GM19193 (cell line): ENCODE data around the gene EGFLAM.

Experiments
- POLR2A ChIP-seq: IDR thresholded peaks from 4 replicates; pipeline ENCODE4 v1.6.1; 2011; ENCODE audit not compliant: insufficient read depth, insufficient read length; ENCODE audit errors: extremely low read depth

EGFLAM gene

DNA sequence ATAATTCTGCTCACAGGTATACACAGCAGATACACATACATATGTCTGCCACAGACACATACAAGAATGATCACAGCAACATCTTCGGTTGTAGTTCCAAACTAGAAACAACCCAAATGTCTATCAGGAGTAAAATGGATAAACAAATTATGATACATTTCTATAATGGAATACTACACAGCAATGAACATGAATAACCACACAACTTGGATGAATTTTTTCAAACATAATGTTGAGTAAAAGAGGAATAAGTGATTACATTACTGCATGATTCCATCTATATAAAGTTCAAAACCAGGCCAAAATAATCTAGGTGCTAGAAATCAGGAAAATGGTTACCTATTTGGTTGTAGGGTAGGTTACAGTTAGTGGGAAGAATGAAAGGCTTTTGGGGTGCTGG lies 4.6 kb upstream of the EGFLAM start:
- TF ChIP-seq POLR2A, result no peak

DNA sequence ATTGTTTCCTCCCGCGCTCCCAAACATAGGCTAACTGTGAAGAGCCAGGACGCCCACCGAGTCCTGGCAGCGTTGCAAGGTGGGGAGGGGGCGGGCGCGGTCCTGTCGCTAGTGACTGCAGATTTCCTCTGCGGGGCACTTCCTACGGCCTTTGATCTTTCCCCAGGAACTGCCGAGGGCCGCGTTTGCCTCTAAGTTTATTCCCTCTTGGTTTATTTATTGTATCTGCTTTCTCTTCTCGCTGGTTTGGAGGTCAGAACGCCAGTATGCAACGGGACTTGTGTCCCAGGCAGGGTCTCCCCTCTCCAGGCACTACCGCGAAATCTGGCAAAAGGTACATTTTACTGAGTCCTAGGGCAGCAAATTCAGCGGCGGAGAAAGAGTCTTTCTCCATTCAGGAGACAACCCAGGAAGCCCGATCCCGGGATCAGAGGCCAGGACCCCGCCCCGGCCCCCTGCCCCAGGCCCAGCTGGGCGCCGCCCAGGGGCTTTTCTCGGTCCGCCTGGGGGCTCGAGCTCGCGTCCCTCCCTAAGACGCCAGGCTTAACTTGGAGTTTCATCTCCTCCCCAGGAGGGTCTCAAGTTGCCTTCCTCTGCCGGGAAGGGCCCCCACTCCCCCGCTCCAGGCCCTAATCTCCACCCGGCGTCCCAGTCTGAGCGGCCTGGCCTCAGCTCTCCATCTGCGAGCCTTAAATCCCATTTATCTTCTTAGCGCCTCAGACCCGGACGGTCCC lies 884 bp upstream of the EGFLAM start:
- no peak for TF ChIP-seq POLR2A

DNA sequence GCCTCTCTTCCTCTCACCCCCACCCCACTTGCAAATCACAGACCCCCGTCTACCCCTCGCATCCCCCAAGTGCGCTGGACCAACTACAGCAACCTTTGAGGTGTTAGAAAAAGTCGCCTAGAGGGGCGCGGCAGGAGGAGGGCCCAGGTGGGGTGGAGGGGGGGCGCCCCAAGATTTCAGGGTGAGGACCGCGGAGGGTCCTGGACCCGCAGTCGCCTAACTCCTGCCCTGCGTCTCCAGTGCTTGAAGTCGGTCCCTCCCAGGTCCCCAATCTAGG lies 379 bp upstream of the EGFLAM start:
- no peak for TF ChIP-seq POLR2A

DNA sequence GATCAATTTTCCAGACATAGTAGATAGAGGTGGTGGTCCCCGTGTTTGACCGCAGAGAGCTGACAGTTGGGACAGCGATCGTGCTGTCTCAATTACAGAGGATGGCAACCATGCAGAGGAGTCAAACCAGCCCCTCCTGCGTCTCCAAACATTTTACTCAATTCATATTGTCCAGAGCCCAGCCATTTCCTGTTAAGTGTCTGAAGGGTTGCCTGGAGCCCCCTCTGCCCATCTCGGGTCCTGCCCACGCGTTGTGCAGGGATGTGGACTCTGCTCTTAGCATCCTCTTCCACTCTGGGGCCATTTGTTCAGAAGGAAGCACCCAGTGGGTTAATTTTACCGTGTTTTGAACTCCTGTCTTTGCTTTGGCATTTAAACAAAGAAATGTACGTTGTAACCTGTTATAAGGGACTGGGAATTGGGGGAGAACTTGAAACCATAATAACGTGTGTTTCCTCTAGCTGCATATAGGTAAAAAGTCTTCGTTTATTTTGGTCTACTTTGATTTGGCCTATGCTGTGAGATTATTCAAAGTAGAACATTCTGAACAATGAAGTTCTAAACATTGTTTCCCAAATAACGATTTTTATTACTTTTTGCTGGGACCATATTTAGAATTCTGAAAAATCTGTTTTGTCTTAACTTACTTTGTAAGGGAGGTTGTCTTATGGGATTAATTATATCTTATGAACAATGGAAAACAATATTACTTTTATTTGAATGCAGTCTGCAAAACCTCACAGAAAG lies 876 bp downstream of the EGFLAM start:
- TF ChIP-seq POLR2A, result no peak

DNA sequence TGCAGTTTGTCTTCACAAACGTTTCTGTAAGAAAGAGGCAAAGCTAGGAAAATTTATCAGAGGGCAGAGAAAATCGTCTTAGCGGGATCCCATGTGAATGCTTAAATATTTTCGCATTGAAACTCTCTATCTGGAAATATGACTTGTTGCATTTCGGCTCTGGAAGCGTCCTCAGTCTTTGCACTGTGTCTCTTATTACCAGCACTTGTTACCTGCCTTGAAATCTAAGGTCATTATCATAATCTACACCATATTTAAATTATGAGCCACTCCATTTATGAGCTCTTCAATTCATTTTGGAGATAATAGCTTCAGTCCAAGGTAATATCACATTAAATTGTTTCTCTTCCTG lies 1.4 kb downstream of the EGFLAM start:
- no peak for TF ChIP-seq POLR2A

DNA sequence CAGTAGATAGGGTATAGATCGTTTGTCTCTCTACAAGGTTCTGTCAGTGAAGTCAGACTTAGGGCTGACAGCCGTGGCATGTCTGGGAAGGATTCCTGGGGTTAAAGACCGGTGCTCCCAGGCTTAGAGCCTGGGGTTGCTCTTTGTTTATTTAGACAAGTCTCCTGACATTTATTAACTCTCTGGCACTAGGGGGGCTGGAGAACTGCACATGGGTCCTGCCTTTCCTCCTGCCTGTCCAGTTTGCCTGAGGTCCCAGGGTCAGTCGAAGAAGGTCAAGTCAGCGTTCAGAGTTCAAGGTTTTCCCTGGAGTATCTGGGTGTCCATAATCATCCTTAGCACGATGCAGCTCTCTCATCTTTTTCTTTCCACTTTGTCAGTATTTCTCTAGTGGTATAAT lies 5.6 kb downstream of the EGFLAM start:
- TF ChIP-seq POLR2A, result no peak

DNA sequence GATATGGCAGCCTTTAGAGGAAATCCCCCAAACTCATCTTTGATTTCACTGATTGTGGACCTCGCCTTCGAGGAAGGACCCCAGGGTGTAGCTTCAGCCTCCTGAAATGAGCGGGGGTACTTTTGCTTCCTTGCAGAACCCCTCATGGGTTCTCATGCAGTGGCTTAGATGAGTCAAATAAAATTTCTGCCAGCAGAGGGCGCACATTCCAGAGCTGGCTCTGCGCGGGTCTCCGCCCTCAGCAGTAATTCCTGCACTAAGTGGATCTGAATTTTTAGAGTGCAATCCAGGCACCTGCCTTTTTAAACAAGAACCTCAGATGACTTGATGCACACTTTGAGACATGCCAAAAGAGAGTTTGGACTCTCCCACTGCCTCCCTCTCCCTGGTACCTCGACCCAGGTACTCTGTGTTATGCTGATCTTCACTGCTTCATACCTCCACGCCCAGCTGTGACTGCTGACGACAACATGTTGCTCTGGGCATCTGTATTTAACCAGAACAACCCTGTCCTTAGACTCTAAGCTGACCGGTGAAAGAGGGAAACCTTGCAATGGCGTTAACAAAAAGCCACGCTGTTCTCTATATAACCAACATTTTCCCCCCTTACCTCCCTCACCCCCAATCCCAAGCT lies 7.3 kb downstream of the EGFLAM start:
- no peak for TF ChIP-seq POLR2A

DNA sequence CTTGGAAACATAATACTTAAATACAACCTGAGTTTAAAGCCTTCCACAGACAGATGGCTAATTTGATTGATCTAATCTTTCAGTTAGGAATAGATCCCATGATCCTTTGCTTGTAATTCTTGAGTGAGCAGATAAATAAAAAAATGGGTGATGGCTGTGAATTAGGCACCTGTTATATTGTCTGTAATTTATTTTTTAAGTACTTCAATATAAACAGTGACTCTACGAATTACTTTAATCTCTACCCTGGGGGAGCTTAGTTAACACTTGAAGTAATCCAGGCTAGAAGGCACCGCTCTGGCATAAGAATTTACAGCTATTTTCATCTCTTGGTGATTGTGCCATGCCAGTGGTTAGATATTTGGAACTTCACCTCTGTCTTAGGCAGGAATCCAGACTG lies 9.0 kb downstream of the EGFLAM start:
- TF ChIP-seq POLR2A, result no peak

DNA sequence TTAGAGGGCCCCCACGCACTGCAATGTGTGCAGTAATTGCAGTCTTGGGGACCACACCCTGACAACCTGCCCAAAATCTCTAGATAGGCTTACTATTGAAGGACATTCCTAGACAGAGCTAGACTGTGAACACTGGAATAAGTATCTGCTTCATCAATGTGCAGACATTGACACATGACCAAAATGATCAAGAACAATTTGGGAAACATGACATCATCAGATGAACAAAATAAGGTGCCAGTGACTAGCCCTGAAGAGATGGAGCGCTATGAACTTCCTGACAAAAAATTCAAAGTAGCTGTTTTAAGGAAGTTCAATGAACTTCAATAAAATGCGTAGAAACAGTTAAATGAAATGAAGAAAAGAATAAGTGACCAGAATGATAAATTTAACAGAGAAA lies 15.3 kb downstream of the EGFLAM start:
- TF ChIP-seq POLR2A, result no peak

DNA sequence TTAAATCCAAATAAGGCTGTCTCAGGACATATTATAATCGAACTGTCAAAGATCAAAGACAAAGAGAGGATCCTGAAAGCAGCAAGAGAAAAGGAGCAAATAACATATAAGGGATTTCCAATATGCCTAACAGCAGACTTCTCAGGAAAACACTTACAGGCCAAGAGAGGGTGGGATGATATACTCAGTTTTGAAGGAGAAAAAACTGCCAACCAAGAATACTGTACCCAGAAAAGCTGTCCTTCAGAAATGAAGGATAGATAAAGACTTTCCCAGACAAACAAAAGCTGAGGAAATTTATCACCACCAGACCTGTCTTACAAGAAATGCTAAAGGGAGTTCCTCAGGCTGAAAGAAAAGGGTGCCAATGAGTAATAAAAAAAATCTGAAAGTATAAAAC lies 16.0 kb downstream of the EGFLAM start:
- no peak for TF ChIP-seq POLR2A

DNA sequence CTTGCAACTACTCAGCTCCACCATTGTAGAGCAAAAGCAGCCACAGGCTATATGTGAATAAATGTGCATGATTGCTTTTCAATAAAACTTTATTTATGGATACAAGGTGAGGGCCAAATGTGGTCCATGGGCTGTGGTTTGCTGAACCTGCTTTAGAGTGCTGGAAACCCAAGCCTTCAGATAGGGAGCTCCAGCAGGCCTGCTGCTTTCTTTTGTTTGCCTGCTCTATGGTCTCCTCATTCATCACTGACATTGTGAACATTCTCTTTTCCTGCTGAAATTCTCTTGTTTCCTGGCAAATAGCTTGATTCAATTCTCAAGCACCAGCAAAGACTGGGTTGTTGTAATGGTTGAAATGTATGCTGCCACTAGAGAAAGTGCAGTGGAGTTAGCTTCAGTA lies 26.0 kb downstream of the EGFLAM start:
- no peak for TF ChIP-seq POLR2A

DNA sequence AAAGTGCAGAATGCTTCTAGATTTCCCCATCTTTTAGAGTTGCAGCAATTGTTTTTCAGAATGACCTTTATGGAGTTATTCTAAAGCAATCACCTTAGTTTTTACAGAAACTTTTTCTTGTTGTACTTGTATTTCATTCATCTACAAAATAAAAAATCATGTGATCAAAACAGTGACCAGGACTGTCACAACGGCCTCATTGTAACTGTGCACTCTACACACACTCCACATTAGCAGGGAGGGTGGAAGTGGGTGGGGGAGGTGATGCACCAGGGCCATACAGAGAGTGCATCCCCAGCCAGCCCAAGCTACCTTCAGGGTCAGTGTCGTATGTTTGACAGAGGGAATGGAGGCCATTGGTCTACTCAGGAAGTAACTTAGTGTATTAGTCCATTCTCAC lies 26.9 kb downstream of the EGFLAM start:
- no peak for TF ChIP-seq POLR2A

DNA sequence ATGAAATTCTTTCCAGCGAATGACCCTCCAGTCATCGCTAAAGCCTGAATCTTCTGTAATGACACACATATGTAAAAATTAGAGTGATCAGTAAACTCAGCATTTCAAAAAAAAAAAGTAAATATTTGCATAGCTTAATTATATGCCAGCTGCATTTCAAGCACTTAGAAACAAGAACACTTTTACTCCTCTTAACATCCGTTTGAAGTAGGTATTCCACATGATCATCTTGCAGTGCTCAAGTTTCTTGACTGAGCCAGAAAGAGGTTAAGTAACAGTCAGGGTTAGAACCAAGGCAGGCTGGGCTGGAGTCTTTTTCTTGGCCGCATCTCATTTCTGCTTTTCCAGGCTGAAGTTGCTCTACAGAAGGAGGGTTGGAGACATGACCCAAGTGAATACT lies 27.6 kb downstream of the EGFLAM start:
- no peak for TF ChIP-seq POLR2A

DNA sequence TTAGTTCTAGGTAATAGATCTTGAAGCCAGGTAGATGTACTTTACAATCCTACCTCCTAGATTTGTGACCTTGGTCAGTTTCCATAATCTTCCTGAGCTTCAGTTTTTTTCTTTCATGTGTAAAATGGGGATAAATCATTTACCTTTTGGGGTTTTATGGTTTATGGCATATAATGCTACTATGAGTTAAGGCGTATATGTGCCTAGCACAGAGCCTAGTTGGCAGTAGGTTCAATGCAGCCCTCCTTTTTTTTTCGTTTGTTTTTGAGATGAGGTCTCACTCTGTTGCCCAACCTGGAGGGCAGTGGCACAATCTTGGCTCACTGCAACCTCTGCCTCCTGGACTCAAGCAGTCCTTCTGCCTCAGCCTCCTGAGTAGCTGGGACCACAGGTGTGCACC lies 28.8 kb downstream of the EGFLAM start:
- no peak for TF ChIP-seq POLR2A

DNA sequence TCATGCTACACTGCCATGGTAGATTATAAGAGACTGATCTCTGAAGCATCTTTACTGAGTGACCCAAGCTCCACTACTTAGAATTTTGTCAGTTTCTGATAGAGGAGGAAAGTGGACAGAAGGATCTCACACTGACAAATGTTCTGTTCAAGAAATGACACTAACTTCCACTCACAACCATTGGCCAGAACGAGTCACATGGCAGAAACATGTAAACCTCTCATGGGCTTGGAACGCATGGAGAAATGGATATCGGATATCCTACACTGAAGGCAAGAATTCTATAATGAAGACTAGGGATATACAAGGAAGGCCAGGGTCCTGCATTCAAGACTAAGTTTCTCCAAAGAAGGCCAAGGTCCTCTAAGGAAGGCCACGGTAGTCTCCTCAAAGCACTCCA lies 31.1 kb downstream of the EGFLAM start:
- no peak for TF ChIP-seq POLR2A

DNA sequence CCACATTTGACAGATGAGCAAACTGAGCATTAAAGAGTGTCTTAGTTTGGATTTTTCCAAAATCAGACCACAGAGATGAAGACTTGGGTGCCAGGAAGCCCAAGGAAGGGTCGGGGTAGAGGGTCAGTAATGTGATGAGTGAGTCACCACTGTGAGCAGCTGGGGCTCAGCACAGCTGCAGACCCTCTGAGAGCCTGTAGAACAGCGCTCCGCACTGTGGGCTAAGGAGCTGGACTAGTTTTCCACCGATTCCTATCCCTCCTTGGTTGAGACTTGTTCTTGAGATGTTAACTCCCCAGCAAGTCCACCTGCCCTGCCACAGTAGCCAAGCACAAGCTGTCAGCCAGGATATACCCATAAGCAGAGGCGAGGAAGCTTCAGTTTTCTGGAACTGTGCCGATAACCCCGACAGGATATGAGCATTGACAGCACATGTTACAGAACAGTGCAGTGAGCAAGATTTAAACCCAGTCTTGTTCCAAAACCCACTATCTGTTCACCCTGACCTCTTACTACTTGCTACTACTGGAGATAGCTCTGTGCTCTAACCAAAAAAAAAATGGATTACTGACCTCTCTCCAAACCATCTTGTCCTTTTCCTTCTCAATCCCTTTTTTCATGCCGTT lies 31.8 kb downstream of the EGFLAM start:
- no peak for TF ChIP-seq POLR2A
